Right lobe of liver (tissue), 4 donors: ENCODE results near the gene FHIT.

Experiments
- POLR2A ChIP-seq: fragments of 450-650 bp; IDR thresholded peaks from one replicate; pipeline ENCODE4 v1.6.1; 2017; ENCODE audit warnings: antibody characterized with exemption, mild to moderate bottlenecking
- TF ChIP-seq, protein P1 (sequence below), 4 donors: fragments of 200-600 bp in 3 of 4; fragments of 450-650 bp in 1 of 4; IDR thresholded peaks; one replicate each; pipeline versions ENCODE4 v1.5.1 to v1.8.0; 2016 to 2022; ENCODE audit warnings: antibody characterized with exemption in 4 of 4, mild to moderate bottlenecking in 2 of 4
- donor health status: DM: no; HTN: no; CAD: no.
- donor health status: DM: no; HTN: no; CAD: no.
- donor health status: DM: no; HTN: yes; CAD: no.

DNA sequence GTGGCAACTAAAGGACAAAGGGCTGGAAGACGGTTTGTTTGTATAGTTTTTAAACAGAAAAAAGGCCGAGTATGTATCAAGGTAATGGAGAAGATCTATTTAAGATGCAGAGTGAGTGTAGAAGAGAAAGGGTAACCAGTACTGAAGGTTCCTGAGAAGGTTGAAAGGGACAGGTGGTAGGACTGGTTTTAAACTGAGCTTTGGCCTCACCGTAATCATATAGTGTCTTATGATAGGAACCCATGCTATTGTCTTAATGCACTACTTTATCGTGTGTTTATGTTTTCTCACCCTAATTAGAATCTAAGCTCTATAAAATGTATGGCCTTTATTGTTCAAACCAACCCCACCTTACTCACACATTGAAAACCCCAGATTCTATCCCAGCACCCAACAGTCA is 32.7 kb downstream of the FHIT start:
- TF ChIP-seq, protein P1, sequence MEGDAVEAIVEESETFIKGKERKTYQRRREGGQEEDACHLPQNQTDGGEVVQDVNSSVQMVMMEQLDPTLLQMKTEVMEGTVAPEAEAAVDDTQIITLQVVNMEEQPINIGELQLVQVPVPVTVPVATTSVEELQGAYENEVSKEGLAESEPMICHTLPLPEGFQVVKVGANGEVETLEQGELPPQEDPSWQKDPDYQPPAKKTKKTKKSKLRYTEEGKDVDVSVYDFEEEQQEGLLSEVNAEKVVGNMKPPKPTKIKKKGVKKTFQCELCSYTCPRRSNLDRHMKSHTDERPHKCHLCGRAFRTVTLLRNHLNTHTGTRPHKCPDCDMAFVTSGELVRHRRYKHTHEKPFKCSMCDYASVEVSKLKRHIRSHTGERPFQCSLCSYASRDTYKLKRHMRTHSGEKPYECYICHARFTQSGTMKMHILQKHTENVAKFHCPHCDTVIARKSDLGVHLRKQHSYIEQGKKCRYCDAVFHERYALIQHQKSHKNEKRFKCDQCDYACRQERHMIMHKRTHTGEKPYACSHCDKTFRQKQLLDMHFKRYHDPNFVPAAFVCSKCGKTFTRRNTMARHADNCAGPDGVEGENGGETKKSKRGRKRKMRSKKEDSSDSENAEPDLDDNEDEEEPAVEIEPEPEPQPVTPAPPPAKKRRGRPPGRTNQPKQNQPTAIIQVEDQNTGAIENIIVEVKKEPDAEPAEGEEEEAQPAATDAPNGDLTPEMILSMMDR (IDR thresholded peaks at IDR 0.05): no peak
- no peak for TF ChIP-seq POLR2A
